Neutrophil (primary cell): ENCODE measurements around the gene MEGF6.

Experiments used
- H3K27ac ChIP-seq: fragments of 200-600 bp; sonication (generic); 2 replicates; pipeline ENCODE4 v1.5.1; 2016; ENCODE audit warnings: mild to moderate bottlenecking, moderate library complexity
- H3K27me3 ChIP-seq: fragments of 200-600 bp; sonication (generic); 2 replicates; pipeline ENCODE4 v1.6.0; 2016; ENCODE audit warnings: mild to moderate bottlenecking
- H3K36me3 ChIP-seq: fragments of 200-600 bp; sonication (generic); 2 replicates; pipeline ENCODE4 v1.5.1; 2017
- H3K4me1 ChIP-seq, 2 experiments: fragments of 200-600 bp in 1 of 2; sonication (generic) in 1 of 2; 1 replicate in 1 of 2; 2 replicates in 1 of 2; pipeline versions ENCODE4 v1.5.1 to v1.6.1; 2013 to 2016; ENCODE audit warnings: low read depth in 1 of 2, low read length in 1 of 2, mild to moderate bottlenecking in 1 of 2, moderate library complexity in 1 of 2; ENCODE audit not compliant: control insufficient read depth in 1 of 2, insufficient read depth in 1 of 2
- H3K4me3 ChIP-seq, 2 experiments: fragments of 200-600 bp in 1 of 2; sonication (generic) in 1 of 2; 1 replicate in 1 of 2; 2 replicates in 1 of 2; pipeline ENCODE4 v1.5.1; 2013 to 2016; ENCODE audit warnings: low read depth in 1 of 2, low read length in 1 of 2, mild to moderate bottlenecking in 1 of 2, moderate library complexity in 1 of 2
- H3K9me3 ChIP-seq: fragments of 200-600 bp; sonication (generic); 2 replicates; pipeline ENCODE4 v1.5.1; 2016
- CTCF ChIP-seq: fragments of 200-600 bp; sonication (generic); IDR thresholded peaks from 2 replicates; pipeline ENCODE4 v1.5.1; 2016; ENCODE audit warnings: antibody characterized with exemption

Gene MEGF6

GRCh38 chr1:3453891-3454810, 157.2 kb downstream of the MEGF6 start, which contains the start of gene ARHGEF16:
Gene ARHGEF16, plus strand, starts transcription at chr1:3454665. Its CDS starts 8,420 bp downstream, at chr1:3463085.
- TF ChIP-seq CTCF = no peak
- Histone ChIP-seq H3K4me3 (peak within 1 kb of the TSS in 1 of 2 experiments; percentile 44), H3K27ac (no peak within 1 kb of the TSS)

GRCh38 chr1:3453203-3453761, 158.0 kb downstream of the MEGF6 start:
- H3K27me3 ChIP-seq = peaks cover 88% of the 10 kb centered on the region
- peak; percentile 70 for TF ChIP-seq CTCF
- H3K36me3 ChIP-seq = no peaks in the 10 kb centered on the region

More at GRCh38 chr1:3453891-3454810, 157.2 kb downstream of the MEGF6 start, which contains the start of gene ARHGEF16:
- Histone ChIP-seq H3K9me3 (no peaks in the 10 kb centered on the region), H3K27me3 (peaks cover 95% of the 10 kb centered on the region), H3K4me1 (peaks cover 4 to 14% of the 10 kb centered on the region in 2 experiments), H3K36me3 (no peaks in the 10 kb centered on the region)

GRCh38 chr1:3452866-3453175, 158.5 kb downstream of the MEGF6 start:
- H3K27me3 ChIP-seq = peaks cover 85% of the 10 kb centered on the region
- H3K4me3 ChIP-seq = no peak overlapping the region
- no peaks in the 10 kb centered on the region for H3K36me3 ChIP-seq
- no peaks in the 10 kb centered on the region for H3K9me3 ChIP-seq
- no peak for TF ChIP-seq CTCF
- no peak overlapping the region for H3K27ac ChIP-seq
- H3K4me1 ChIP-seq = peaks cover 4 to 14% of the 10 kb centered on the region in 2 experiments

More at GRCh38 chr1:3453203-3453761, 158.0 kb downstream of the MEGF6 start:
- H3K4me1 ChIP-seq = peaks cover 4 to 14% of the 10 kb centered on the region in 2 experiments
- no peak overlapping the region for H3K27ac ChIP-seq
- H3K4me3 ChIP-seq = no peak overlapping the region
- H3K9me3 ChIP-seq = no peaks in the 10 kb centered on the region

GRCh38 chr1:3451994-3452865, 159.1 kb downstream of the MEGF6 start:
- TF ChIP-seq CTCF = no peak

GRCh38 chr1:3450983-3451382, 160.3 kb downstream of the MEGF6 start:
- Histone ChIP-seq H3K36me3 (no peaks in the 10 kb centered on the region), H3K4me1 (peaks cover 4 to 14% of the 10 kb centered on the region in 2 experiments), H3K4me3 (no peak overlapping the region), H3K9me3 (no peaks in the 10 kb centered on the region), H3K27ac (no peak overlapping the region), H3K27me3 (peaks cover 67% of the 10 kb centered on the region)
- no peak for TF ChIP-seq CTCF

More at GRCh38 chr1:3451994-3452865, 159.1 kb downstream of the MEGF6 start:
- H3K36me3 ChIP-seq = no peaks in the 10 kb centered on the region
- H3K9me3 ChIP-seq = no peaks in the 10 kb centered on the region
- no peak overlapping the region for H3K4me3 ChIP-seq
- peaks cover 4 to 14% of the 10 kb centered on the region in 2 experiments for H3K4me1 ChIP-seq
- no peak overlapping the region for H3K27ac ChIP-seq
- H3K27me3 ChIP-seq = peaks cover 79% of the 10 kb centered on the region
